Measurements from ENCODE around the gene IL17RA.

GRCh38 chr22:17108256-17109112 lies 23.7 kb downstream of the IL17RA start:
- no peak for TF ChIP-seq CTCF (IDR thresholded peaks at IDR 0.05; ENCODE audit: borderline replicate concordance, extremely low read depth, low read length, poor library complexity, severe bottlenecking)
- TF ChIP-seq EZH2 (IDR thresholded peaks at IDR 0.05; ENCODE audit: borderline replicate concordance, low read depth, low read length, severe bottlenecking): no peak

Data from DND-41 (cell line).